Brain microvascular endothelial cell (primary cell): ENCODE results near the gene STAG1.
"Not testable (repeated sequence)": the region's sequence is repeated elsewhere in the genome, so short reads cannot be mapped to it uniquely, and the experiment has no call there.

Source experiments
- DNase-seq: peaks from one replicate; pipeline ENCODE4 v3.0.0-alpha.2; 2020
- H3K27ac ChIP-seq: fragments of 250-450 bp; sonication (Bioruptor Pico); 2 replicates; pipeline ENCODE4 v1.5.1; 2020; ENCODE audit warnings: mild to moderate bottlenecking, moderate library complexity
- H3K27me3 ChIP-seq: fragments of 250-450 bp; sonication (Bioruptor Pico); replicated peaks from 2 replicates; pipeline ENCODE4 v1.5.1; 2020; ENCODE audit warnings: mild to moderate bottlenecking
- H3K36me3 ChIP-seq: fragments of 250-450 bp; sonication (Bioruptor Pico); replicated peaks from 2 replicates; pipeline ENCODE4 v1.5.1; 2020; ENCODE audit warnings: mild to moderate bottlenecking
- H3K4me3 ChIP-seq: 2 replicates; pipeline ENCODE4 v1.5.1; 2011; ENCODE audit warnings: low read depth, mild to moderate bottlenecking, control low read depth, low read length, moderate library complexity
- in situ Hi-C: cut with HindIII; loops from 2 replicates; pipeline ENCODE4 v1.10.0; 2017; ENCODE audit warnings: low sequenced_read_pairs, low pct_ligation_motif_present
- TF ChIP-seq, protein P1 (sequence below): IDR thresholded peaks from 2 replicates; pipeline ENCODE4 v1.5.1; 2011; ENCODE audit warnings: low read depth, mild to moderate bottlenecking, moderate library complexity, low read length, control low read depth, inconsistent platforms; ENCODE audit errors: missing control alignments

The STAG1 gene

DNA sequence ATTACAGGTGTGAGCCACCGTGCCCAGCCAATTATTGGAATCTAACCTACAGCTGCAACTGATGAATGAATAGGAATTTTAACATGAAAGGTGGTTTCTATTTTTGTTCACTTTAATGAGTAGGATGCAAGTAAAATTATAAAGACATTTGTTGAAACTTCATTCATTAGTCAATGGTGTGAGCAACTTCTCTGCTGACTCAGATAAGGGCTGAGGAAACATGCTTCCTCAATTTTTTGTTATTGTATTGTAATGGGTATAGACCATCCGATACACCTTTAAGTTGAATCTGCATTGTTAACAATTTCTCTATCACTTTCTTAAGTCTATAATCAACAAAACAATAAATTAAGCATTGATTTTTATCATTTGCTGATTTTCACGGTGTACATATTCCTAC is 127.8 kb downstream of the STAG1 start:
- H3K27ac ChIP-seq: no peak overlapping the region
- DNase-seq: no peak
- in situ Hi-C loops: no loop called here
- TF ChIP-seq, protein P1, sequence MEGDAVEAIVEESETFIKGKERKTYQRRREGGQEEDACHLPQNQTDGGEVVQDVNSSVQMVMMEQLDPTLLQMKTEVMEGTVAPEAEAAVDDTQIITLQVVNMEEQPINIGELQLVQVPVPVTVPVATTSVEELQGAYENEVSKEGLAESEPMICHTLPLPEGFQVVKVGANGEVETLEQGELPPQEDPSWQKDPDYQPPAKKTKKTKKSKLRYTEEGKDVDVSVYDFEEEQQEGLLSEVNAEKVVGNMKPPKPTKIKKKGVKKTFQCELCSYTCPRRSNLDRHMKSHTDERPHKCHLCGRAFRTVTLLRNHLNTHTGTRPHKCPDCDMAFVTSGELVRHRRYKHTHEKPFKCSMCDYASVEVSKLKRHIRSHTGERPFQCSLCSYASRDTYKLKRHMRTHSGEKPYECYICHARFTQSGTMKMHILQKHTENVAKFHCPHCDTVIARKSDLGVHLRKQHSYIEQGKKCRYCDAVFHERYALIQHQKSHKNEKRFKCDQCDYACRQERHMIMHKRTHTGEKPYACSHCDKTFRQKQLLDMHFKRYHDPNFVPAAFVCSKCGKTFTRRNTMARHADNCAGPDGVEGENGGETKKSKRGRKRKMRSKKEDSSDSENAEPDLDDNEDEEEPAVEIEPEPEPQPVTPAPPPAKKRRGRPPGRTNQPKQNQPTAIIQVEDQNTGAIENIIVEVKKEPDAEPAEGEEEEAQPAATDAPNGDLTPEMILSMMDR: no peak
- H3K36me3 ChIP-seq: no peaks in the 10 kb centered on the region
- H3K27me3 ChIP-seq: no peaks in the 10 kb centered on the region
- H3K4me3 ChIP-seq: no peak overlapping the region

DNA sequence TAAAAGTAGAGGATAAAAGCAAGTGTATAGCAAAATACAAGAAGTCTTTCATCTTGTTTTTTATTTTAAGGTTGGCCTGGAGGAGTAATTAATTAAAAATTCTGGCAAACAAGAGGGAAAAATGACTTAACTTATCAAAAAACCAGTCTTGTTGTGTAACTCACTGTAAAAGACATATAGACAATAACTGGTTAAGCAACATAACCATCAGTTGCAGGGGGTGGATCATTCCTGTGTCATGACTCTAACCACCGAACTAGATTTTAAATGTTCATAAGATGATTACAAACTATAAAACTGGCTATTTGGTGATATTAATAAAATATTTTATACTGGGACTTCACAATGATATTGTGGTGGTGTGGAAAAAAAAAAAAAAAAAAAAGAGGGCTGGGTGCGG is 130.6 kb downstream of the STAG1 start:
- Histone ChIP-seq H3K36me3 (no peaks in the 10 kb centered on the region), H3K27ac (no peak overlapping the region), H3K4me3 (no peak overlapping the region), H3K27me3 (no peaks in the 10 kb centered on the region)
- TF ChIP-seq, protein P1: no peak
- in situ Hi-C loops: no loop called here
- DNase-seq: peak; percentile 16

DNA sequence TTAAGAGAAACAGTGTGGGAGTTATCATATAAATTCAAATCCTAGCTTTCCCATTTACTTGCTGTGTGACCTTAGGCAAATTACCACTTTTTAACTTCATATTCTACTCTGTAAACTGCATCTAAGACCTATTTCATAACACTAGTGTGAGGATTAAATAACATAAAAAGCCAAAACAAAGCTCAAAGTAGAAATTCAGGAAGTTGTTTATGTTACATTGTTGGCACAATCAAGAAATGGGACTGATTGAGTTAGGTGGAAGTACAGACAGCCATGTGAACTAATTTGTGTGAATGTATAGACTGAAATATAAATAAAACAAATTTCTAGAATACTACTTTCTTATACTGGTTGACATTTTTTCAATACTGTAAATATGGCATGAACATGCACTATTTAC is 131.7 kb downstream of the STAG1 start:
- TF ChIP-seq, protein P1: no peak
- no peaks in the 10 kb centered on the region for H3K36me3 ChIP-seq
- in situ Hi-C loops: no loop called here
- no peak overlapping the region for H3K4me3 ChIP-seq
- no peak for DNase-seq
- H3K27ac ChIP-seq: no peak overlapping the region
- no peaks in the 10 kb centered on the region for H3K27me3 ChIP-seq

DNA sequence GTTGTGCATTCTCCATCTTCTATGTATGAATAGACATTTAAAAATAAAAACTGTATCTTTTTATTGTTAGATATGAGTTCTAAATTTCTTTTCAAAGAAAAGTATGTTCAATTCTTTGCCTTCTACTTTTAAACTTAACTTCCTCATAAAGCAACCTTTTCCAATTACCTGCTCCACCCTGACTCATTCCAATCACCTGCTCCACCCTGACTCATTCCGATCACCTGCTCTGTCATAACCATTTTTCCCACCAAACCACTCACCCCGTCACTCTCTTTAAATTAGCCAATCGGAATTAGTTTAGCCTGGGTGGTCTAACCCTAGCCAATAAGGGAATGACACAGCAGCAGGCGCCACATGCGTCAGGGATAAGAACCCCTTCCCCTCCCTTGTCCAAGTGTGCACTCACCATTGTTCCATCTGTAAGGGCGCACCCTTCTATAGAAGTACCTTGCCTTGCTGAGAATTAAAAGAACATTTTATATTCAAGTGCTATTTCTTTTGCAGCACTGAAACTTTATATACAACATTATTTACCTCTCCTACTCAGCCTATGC is 134.1 kb downstream of the STAG1 start:
- H3K36me3 ChIP-seq, in situ Hi-C loops, H3K27me3 ChIP-seq, H3K27ac ChIP-seq, H3K4me3 ChIP-seq, DNase-seq: not testable (repeated sequence)

DNA sequence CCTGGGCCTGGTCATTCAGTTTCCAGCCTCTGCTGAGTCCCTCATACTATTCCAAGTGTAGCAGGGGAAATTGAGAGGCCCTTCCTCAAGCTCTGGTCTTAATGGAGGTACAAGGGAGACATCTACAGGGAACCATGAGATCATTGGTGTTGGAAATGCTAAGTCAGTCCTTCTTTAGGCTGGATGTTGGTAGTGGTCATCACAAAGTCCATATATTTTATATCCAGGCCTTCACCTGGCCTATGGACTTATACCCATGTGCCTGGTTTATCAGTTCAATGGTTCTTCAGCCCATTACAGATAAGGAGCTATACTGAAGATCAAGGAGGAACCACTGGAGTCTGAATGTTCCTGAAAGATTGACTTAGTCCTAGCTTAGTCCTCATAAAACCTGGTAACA is 135.0 kb downstream of the STAG1 start:
- no peak for DNase-seq
- H3K27me3 ChIP-seq: no peaks in the 10 kb centered on the region
- H3K27ac ChIP-seq: no peak overlapping the region
- no peaks in the 10 kb centered on the region for H3K36me3 ChIP-seq
- in situ Hi-C loops: no loop called here
- TF ChIP-seq, protein P1: no peak
- H3K4me3 ChIP-seq: no peak overlapping the region

DNA sequence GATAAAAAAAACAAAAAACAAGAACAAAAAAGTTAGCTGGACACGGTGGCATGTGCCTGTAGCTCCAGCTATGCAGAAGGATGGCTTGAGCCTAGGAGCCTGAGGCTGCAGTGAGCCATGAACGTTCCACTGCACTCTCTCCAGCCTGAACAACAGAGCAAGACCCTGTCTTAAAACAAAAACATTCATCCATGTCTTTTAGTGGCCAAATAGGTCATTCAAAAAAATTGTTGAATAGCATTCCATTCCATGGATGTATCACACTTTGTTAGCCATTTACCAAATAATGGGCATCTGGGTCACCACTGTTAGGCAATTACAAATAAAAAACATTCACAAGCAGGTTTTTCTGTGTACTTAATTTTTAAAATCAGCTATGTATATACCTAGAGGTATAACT is 139.7 kb downstream of the STAG1 start:
- H3K36me3 ChIP-seq: no peaks in the 10 kb centered on the region
- TF ChIP-seq, protein P1: no peak
- DNase-seq: no peak
- H3K27ac ChIP-seq: no peak overlapping the region
- H3K4me3 ChIP-seq: no peak overlapping the region
- in situ Hi-C loops: no loop called here
- H3K27me3 ChIP-seq: no peaks in the 10 kb centered on the region
